Vagina (tissue), 2 donors: ENCODE data around the gene OR2A2.

Experiments used
- POLR2A ChIP-seq, 2 donors: fragments of 450-650 bp; IDR thresholded peaks; one replicate each; pipeline ENCODE4 v1.6.1; 2017; ENCODE audit warnings: antibody characterized with exemption in 2 of 2, mild to moderate bottlenecking in 2 of 2, moderate library complexity in 2 of 2
- POLR2AphosphoS5 ChIP-seq, 2 donors: sonication (generic); formaldehyde crosslinking; IDR thresholded peaks; one replicate each; pipeline ENCODE4 v1.9.0; 2017; ENCODE audit warnings: antibody characterized with exemption in 2 of 2, mild to moderate bottlenecking in 2 of 2, low read depth in 1 of 2; ENCODE audit not compliant: insufficient read depth in 1 of 2
- TF ChIP-seq, protein P1 (sequence below), 3 experiments: fragments of 450-650 bp in 2 of 3; fragments of 200-600 bp in 1 of 3; sonication (generic) in 1 of 3; IDR thresholded peaks; one replicate each; pipeline ENCODE4 v1.5.1; 2017 to 2019; ENCODE audit warnings: antibody characterized with exemption in 3 of 3, mild to moderate bottlenecking in 2 of 3, moderate library complexity in 2 of 3

- no peak for TF ChIP-seq POLR2A (IDR thresholded peaks at IDR 0.05)
- TF ChIP-seq POLR2AphosphoS5 (IDR thresholded peaks at IDR 0.05; ENCODE audit: insufficient read depth in 1 of 2, low read depth in 1 of 2), result no peak
- TF ChIP-seq, protein P1, sequence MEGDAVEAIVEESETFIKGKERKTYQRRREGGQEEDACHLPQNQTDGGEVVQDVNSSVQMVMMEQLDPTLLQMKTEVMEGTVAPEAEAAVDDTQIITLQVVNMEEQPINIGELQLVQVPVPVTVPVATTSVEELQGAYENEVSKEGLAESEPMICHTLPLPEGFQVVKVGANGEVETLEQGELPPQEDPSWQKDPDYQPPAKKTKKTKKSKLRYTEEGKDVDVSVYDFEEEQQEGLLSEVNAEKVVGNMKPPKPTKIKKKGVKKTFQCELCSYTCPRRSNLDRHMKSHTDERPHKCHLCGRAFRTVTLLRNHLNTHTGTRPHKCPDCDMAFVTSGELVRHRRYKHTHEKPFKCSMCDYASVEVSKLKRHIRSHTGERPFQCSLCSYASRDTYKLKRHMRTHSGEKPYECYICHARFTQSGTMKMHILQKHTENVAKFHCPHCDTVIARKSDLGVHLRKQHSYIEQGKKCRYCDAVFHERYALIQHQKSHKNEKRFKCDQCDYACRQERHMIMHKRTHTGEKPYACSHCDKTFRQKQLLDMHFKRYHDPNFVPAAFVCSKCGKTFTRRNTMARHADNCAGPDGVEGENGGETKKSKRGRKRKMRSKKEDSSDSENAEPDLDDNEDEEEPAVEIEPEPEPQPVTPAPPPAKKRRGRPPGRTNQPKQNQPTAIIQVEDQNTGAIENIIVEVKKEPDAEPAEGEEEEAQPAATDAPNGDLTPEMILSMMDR (IDR thresholded peaks at IDR 0.05), result no peak
These were observed at the start of gene OR2A2 for GRCh38 chr7:144109283-144109682.
